Erythroblast (primary cell): Measurements from ENCODE around the gene ADAMTSL1.

ENCODE experiments used
- DNase-seq, 2 experiments: peaks; one replicate each; lab custom pipeline; 2025; lab: John Stamatoyannopoulos, UW
- GATA1 ChIP-seq: IDR thresholded peaks from 2 replicates; pipeline ENCODE4 v1.6.1; 2011; ENCODE audit warnings: low read depth, mild to moderate bottlenecking, control low read depth, low read length, moderate library complexity
- POLR2A ChIP-seq: IDR thresholded peaks from 2 replicates; pipeline ENCODE4 v1.6.1; 2011; ENCODE audit warnings: mild to moderate bottlenecking, low read length

Gene ADAMTSL1

GRCh38 chr9:18623221-18624079, 149.5 kb downstream of the ADAMTSL1 start:
- TF ChIP-seq POLR2A = no peak
- TF ChIP-seq GATA1 = no peak

GRCh38 chr9:18626046-18626698, 152.2 kb downstream of the ADAMTSL1 start:
- TF ChIP-seq POLR2A = no peak
- no peak for TF ChIP-seq GATA1
- DNase-seq = no peak

More at GRCh38 chr9:18623221-18624079, 149.5 kb downstream of the ADAMTSL1 start:
- DNase-seq = no peak

- no peak for DNase-seq
Observed at GRCh38 chr9:18629136-18629535, 155.2 kb downstream of the ADAMTSL1 start.

GRCh38 chr9:18632632-18633403, 158.9 kb downstream of the ADAMTSL1 start:
- DNase-seq = no peak
- TF ChIP-seq POLR2A (no peak), GATA1 (no peak)

More at GRCh38 chr9:18629136-18629535, 155.2 kb downstream of the ADAMTSL1 start:
- TF ChIP-seq GATA1 = no peak
- no peak for TF ChIP-seq POLR2A

GRCh38 chr9:18636781-18637180, 162.8 kb downstream of the ADAMTSL1 start:
- no peak for TF ChIP-seq GATA1
- no peak for TF ChIP-seq POLR2A
- DNase-seq = no peak

GRCh38 chr9:18638371-18639249, 164.7 kb downstream of the ADAMTSL1 start:
- no peak for TF ChIP-seq POLR2A
- no peak for TF ChIP-seq GATA1
- no peak for DNase-seq

GRCh38 chr9:18639911-18640310, 166.0 kb downstream of the ADAMTSL1 start:
- TF ChIP-seq POLR2A (no peak), GATA1 (no peak)

GRCh38 chr9:18658804-18659705, 185.1 kb downstream of the ADAMTSL1 start:
- no peak for DNase-seq
- TF ChIP-seq POLR2A = no peak
- TF ChIP-seq GATA1 = no peak

More at GRCh38 chr9:18639911-18640310, 166.0 kb downstream of the ADAMTSL1 start:
- no peak for DNase-seq

GRCh38 chr9:18660001-18660400, 186.0 kb downstream of the ADAMTSL1 start:
- no peak for TF ChIP-seq POLR2A
- no peak for TF ChIP-seq GATA1

GRCh38 chr9:18662320-18662719, 188.4 kb downstream of the ADAMTSL1 start:
- TF ChIP-seq POLR2A (no peak), GATA1 (no peak)
- DNase-seq = no peak

More at GRCh38 chr9:18660001-18660400, 186.0 kb downstream of the ADAMTSL1 start:
- no peak for DNase-seq

- DNase-seq = no peak
- no peak for TF ChIP-seq GATA1
- no peak for TF ChIP-seq POLR2A
Observed at GRCh38 chr9:18665947-18666346, 192.0 kb downstream of the ADAMTSL1 start.

- no peak for DNase-seq
- TF ChIP-seq GATA1 (no peak), POLR2A (no peak)
Observed at GRCh38 chr9:18666348-18666747, 192.4 kb downstream of the ADAMTSL1 start.
